GM13976 (cell line): ENCODE measurements around the gene USHBP1.

Source experiments
- DNase-seq: peaks from one replicate; pipeline ENCODE4 v3.0.0; 2012; ENCODE audit warnings: low spot score
- in situ Hi-C: fragments of 300-500 bp; cut with MboI; formaldehyde crosslinking; loops from one replicate; pipeline ENCODE4 v1.12.0; 2022; ENCODE audit warnings: low sequenced_read_pairs, mixed read lengths, inconsistent platforms; ENCODE audit not compliant: unreplicated experiment
- TF ChIP-seq, protein P1 (sequence below): IDR thresholded peaks from 2 replicates; pipeline ENCODE4 v1.5.1; 2012; ENCODE audit warnings: borderline replicate concordance, mild to moderate bottlenecking; ENCODE audit not compliant: insufficient read depth; ENCODE audit errors: extremely low read depth, missing control alignments, control extremely low read depth

USHBP1 gene

DNA sequence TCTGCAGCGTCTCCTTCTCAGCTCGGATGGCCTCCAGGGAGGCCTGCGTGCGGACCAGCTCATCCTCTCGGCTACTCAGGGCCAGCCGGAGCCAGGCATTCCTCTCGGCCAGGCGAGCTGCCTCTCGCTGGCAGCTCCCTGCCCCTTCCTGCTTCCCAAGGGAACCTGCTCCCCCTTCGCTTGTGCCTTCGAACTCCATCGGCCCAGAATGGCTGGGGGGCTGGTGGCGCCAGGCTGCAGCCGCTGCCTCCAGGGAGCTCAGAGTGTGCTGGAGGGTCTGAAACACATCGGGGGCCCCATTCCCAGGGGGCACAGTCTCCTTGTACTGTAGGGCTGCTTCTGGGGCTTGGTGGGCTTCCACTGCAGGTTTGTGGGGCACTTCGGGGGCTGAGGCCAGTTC is 2.0 kb downstream of the USHBP1 start:
- in situ Hi-C loops: no loop called here
- no peak for DNase-seq
- TF ChIP-seq, protein P1, sequence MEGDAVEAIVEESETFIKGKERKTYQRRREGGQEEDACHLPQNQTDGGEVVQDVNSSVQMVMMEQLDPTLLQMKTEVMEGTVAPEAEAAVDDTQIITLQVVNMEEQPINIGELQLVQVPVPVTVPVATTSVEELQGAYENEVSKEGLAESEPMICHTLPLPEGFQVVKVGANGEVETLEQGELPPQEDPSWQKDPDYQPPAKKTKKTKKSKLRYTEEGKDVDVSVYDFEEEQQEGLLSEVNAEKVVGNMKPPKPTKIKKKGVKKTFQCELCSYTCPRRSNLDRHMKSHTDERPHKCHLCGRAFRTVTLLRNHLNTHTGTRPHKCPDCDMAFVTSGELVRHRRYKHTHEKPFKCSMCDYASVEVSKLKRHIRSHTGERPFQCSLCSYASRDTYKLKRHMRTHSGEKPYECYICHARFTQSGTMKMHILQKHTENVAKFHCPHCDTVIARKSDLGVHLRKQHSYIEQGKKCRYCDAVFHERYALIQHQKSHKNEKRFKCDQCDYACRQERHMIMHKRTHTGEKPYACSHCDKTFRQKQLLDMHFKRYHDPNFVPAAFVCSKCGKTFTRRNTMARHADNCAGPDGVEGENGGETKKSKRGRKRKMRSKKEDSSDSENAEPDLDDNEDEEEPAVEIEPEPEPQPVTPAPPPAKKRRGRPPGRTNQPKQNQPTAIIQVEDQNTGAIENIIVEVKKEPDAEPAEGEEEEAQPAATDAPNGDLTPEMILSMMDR: no peak

DNA sequence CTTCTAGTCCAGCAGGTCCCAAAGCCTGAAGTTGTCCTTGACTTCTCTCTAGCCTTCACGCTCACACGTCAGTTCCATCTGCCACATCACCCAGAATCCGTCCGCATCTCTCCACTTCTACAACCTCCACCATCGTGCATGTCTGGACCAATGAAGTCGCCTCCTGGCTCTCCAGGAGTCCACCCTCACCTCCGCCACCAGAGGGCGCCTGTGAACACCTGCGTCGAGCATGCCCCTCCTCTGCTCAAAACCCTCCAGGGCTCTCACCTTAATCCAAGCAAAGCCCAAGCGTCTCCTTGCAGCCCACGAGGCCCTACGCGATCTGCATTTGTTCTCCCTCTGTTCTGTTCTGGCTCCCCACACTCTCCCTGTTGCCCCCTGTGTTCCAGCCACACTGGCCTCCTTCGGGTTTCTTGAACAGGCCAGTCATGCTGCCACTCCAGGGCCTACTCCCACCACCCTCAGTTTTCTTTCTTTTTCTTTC is 3.7 kb downstream of the USHBP1 start:
- in situ Hi-C loops: no loop called here
- TF ChIP-seq, protein P1: peak; percentile 91
- DNase-seq: peak; percentile 95

DNA sequence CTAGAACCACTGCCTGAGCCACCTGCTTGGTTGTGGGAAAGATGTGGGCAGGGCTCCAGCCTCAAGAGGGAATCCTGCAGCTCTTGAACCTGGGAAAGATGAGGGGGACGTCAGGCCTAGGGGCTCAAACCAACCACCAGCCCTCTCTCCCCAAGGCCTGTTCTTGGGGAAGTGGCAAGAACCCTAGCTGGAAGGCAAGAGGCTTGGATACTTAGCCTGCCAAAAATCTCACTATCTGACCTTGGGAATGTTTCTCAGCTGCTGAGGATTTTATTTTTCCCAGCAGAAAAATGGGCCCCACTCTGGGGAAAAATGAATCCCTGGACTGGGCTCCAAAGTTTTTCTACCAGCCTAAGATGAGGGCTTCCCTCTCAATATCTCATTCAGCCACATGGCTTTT is 4.6 kb downstream of the USHBP1 start:
- TF ChIP-seq, protein P1: no peak
- in situ Hi-C loops: no loop called here
- no peak for DNase-seq

DNA sequence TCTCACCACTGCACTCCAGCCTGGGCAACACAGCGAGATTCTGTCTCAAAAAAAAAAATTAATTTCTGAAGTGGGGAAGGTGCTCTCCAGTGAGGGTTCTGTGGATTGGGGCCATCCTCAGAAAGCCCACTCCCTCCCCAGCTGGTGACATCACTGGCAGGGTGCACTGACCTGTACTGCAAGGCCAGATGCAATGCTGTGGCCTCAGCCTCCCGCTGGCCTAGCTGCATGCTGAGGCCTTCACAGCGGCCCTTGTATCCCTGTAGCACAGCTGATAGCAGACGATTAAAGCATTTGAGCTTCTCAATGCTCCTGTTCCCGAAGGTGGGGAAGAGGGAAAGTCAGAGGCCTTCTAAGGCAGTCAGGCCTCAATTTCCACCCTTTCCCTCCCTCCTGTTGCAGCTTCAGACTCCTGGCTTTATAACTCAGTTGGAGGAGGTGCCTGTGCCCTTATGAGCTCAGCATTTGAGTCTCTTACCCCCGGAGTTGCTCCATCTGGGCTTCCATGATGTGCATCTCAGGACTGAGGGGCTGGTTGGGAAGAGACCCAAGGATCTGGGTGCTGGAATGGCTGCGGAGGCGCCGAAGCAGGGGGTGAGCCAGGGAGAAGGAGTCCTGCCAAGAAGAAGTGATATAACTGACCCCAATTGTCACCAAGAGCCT is 5.3 kb downstream of the USHBP1 start:
- in situ Hi-C loops: no loop called here
- TF ChIP-seq, protein P1: no peak
- DNase-seq: no peak

DNA sequence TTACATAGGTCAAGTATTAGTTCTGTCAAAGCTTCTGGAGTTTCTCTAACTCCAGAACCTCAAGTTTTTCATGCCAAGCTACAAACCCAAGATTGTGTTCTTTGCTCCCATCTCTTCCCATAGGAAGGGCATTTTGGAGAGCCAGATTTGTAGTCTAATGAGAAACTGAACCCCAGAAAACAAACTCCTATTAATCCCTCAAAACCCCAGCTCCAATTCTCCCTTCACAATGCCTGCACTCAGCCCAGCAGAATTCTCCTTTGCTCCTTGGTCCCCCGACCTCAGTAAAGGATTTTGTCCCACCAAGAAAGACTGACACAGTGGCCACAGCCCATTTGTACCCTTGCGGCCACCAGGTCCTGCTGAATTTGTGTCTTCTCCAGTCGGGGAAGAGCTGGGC is 8.4 kb downstream of the USHBP1 start:
- in situ Hi-C loops: no loop called here
- TF ChIP-seq, protein P1: no peak
- DNase-seq: no peak

DNA sequence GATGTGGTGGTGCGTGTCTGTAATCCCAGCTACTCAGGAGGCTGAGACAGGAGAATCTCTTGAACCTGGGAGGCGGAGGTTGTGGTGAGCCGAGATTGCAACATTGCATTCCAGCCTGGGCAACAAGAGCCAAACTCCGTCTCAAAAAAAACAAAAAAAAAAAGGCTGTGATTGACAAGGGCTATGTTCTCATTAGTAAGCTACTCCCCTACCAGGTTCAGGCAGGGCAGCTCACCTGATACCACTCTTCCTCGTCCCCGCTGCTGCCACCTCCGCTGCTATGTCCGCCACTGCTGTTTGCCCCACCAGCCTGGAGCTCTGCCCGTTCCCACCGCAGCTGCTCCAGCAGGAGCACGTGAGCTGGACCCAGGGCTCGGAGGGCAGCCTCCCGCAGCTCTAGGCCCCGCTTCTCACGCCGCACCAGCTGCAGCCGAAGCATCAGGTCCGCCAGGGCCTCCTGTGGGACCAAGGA is 9.4 kb downstream of the USHBP1 start:
- no peak for DNase-seq
- in situ Hi-C loops: no loop called here
- TF ChIP-seq, protein P1: no peak

DNA sequence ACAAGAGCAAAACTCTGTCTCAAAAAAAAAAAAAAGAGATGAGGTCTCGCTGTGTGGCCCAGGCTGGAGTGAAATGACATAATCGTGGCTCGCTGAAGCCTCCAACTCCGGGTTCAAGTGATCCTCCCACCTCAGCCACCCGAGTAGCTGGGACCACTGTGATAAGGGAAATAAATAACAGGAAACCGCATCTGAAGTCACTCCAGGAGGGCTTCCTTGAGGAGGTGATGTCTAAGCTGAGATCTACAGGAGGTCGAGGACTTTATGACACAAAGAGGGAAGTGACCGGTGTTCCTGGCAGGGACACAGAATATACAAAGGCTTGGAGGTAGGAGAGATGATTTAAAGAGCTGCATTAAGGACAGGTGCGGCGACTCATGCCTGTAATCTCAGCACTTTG is 9.9 kb downstream of the USHBP1 start:
- TF ChIP-seq, protein P1: no peak
- no peak for DNase-seq
- in situ Hi-C loops: no loop called here
